ENCODE results near the gene LINC00237. TPM values are rescaled to one million over a fixed set of nuclear protein-coding genes. Genes with fewer than 3 reads are reported as not detected.
A peak's percentile ranks its signal among the peaks of the same experiment; 100 is the strongest.

Gene LINC00237
- polyA plus RNA-seq (2013, experiment 1 of 2; ENCODE audit: insufficient read length): not detected
- not detected for polyA plus RNA-seq (2013, experiment 2 of 2; ENCODE audit: insufficient read length)

- DNase-seq: no peak
These were observed at the start of gene LINC00237 for GRCh38 chr20:21106171-21107017. LINC00237 (minus strand) TSS chr20:21106358.

- no peak for DNase-seq
These were observed 49.1 kb upstream of the LINC00237 start for GRCh38 chr20:21155268-21155667.

- DNase-seq: no peak
These were observed 48.5 kb upstream of the LINC00237 start for GRCh38 chr20:21154692-21155091.

DNA sequence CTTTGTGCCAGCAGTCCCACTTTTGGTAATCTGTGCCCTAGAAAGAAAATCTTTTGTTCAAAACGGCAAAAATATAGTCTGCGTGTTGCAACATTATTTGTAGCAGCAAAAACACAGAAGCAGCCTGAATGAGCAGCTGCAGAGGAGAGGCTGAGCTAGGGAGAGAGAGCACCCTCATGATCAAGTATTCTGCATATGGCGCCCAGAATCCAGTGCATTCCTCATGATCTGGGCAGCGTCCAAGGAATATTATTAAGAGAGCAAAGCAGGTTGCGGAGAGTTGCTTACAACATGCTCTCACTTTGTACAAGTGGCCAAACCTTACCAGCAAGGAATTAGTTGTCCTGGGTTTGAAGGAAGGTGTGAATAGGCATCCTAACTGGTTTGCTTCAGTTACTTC lies 45.6 kb upstream of the LINC00237 start:
- DNase-seq: no peak

DNA sequence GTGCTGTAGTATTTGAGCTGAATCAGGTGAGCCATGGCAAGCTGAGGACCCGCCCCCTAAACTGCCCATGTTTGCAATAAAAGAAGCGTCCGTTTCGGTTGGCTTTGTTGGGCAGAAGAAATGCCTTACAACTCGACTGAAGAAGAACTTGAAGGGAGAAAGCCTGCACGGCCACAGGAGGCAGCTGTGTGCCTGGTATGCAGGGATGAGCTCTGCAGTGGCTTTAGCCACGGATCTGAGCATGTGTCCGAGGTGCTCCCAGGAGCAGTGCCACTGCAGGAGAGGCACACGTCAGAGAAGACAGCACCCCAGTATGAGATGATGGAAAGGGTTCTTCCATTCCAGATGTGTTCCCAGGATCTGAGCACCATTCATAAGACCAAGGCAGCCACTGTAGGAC lies 43.2 kb upstream of the LINC00237 start:
- DNase-seq: no peak

DNA sequence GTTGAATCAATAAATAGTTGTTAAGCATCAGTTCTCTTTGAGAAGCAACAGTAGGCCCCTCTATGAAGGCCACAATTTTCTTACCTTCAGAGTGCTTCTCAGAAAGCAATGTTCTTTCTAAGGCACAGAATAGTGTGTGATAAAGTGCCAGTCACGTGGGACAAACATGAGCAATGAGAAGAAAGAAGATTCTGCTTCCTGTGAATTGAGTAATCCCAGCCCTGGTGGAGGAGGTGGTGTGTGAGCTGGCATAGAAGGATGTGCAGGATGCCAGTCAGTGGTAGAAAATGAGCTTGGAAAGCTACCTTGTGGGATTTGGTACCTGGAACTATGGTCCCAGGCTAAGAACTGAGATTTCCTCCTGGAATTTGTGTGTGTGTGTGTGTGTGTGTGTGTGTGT lies 41.4 kb upstream of the LINC00237 start:
- DNase-seq: no peak

DNA sequence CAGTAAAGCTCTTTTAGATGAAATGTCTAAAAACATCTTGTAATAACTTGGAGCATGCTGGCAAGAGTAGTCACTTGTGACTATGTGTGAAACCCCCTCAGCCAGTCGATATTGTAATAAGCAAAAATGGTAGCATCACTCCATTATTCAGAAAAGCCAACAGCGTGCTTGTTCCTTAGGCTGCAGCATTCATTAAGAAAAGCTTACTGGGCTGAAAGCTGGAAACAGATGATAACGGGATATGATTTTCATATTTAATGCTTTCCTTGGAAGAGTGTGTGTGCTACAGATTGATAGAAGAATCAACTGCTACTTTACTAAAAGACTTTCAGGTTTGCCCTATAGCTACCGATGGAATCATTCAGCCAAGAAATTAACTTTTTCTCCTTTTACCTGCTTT lies 40.1 kb upstream of the LINC00237 start:
- no peak for DNase-seq

- no peak for DNase-seq
These were observed 39.3 kb upstream of the LINC00237 start for GRCh38 chr20:21145424-21145823.

DNA sequence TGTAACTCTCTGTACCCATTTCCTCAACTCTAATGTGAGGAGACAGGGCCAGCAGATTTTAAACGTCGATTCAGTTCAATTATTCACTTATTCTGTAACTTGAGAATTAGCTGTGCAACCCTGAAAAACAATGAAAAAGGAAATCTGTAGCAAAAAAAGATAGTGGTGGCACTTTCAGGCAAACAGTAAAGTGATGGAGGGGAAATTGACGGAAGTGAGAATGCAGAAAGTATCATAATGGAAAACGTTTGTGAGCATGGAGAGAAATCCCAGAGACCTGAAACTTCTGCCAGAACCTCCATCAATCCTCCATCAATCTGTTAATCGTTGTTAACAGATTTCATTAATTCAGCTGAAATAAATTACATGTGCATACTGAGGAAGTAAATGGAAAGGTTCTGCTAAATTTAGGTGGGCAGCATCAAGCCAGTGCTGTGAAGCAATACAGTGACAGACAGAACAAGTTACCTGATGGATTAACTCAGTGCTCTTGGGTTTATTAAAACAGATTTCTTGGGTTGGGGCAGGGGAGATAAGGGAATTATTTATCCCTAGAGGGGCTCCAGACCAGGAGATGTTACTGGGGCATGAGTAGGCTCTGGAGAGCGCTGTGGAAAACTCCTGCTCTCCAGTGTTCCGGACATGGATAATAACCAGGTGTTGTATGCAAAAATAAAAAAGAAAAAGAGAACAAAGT lies 37.2 kb upstream of the LINC00237 start:
- no peak for DNase-seq

DNA sequence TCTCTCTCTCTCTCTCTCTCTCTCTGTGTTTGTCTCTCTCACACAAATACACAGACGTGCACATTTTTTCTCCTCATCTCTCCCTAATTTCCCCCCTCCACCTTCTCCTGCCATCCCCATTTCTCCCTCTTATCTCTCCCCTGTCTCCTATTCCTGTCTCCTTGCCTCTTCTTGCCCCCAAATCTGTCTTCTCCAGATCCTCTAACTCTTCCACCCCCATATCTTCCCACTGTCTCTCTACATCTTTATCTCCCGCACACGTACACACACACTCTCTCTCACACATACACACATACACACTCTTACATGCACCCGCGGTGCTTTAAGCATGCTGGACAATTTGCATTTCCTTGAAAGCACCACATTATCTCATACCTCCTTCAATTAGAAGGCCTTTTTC lies 35.7 kb upstream of the LINC00237 start:
- no peak for DNase-seq

DNA sequence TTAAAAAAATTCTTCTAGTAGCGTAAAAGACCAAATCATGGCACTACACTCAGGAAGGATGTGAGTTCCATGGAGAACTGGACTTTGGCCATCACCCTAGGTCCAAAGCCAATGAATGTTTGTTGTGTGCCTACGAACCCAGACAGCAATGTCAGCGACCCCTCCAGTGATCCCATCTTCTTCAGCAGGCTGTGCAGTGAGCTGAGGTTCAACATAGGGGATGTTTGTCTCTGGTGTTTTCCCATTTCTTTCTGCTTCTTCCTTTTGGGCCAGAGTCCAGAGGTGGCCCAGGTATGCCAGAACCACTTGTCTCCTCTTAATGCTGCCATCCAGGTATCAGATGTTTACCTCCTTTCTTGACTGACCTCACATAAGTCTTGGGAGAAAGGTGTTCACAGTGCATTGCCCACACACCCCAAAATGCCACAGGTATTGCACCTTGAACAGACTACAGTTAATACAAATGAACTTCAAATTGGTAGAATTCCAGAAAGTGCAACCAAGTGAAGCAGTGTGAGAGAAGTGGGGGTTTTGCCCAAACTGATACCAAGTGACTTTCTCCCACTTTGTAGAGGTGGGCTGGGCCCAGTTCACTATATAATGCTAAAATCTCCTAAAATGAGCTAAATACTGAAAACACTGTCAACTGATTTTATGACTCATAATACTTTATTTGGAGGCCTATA lies 33.9 kb upstream of the LINC00237 start:
- DNase-seq: no peak

GRCh38 chr20:21137078-21137477 lies 30.9 kb upstream of the LINC00237 start:
- no peak for DNase-seq

DNA sequence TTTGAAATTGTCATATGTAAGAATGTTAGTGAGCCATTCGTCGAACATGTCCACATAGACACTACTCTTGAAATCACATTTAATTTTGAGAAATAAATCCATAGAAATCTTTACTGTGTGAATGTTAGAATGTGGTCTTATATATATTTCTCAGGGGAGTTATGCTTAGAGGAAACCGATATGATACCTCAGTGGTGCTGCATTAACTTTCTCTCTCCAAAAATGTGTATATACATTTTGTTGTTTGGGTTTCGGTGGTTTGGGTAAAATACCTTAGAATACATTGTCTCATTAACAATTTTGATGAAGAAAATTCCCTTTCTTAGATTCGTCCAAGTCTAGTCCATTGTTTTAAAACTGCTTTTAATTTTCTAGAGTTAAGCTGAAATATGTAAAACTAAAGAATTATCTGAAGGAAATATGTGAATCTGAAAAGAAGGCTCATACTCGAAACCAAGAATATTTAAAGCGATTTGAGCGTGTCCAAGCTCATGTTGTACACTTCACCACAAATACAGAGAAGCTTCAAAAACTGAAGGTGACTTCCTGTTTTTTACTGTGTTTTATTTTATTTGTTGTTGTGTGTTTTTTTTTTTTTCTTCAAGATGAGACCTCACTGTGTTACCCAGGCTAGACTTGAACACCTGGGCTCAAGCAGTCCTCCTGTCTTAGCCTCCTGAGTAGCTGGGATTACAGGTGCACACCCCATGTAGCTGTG lies 30.0 kb upstream of the LINC00237 start:
- DNase-seq: no peak

DNA sequence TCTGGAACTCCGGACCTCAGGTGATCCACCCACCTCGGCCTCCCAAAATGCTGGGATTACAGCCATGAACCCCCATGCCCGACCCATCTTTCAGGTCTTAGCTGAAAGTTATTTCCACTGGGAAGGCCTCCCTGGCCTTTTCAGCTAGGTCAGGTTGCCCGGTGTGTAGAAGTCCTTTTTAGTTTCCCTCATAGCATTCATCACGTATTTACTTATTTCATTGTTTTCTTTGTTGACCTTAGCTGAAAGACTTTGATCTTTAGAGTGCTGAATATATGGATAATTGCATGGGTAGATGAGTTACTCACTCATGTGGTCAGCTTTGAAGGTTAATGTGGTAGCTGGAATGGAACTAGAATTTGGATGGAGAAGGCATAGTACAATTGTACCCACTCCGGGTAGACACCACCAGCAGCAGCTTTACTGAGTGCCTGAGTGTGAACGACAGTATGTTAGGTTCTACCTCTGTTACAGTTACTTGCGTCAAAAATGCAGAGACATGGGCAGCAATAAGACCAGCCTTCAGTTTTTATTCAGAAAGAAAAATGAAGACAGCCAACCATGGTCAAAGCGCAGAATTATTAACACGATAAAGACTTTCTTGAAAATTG lies 28.8 kb upstream of the LINC00237 start:
- no peak for DNase-seq

DNA sequence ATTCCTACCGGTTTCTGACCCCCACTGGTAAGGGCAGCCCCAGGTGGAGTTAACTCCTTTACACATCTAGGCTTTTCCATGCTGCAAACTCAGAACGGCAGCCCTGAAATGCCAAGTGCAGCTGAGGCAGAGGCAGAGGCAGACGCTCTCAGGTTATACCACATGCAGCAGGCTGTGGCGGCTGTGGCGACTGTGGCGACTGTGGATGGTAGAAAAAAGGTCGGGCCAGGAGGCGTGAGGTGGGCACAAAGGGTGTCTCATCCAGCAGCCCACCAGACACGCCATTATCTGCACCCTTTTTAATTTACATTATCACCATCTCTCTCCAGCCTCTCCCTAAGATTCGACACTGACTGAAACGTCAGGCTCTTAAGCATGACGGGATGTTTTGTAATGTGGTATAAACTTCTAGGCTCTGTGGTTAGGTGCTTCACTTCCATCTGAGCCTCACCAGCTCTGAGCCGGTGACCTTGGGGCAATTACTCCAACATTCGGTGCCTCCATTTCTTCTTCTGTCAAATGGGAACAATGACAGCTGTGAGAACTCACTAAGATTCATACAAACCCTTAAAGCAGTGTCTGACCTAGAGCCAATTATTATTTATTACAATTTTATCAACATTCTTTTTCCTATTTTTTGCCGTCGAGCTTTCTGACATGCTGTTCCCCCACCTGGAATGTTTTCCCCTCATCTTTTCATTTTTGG lies 27.9 kb upstream of the LINC00237 start:
- no peak for DNase-seq

- DNase-seq: no peak
These were observed 27.2 kb upstream of the LINC00237 start for GRCh38 chr20:21133404-21133803.

GRCh38 chr20:21129861-21130260 lies 23.7 kb upstream of the LINC00237 start:
- DNase-seq: no peak

DNA sequence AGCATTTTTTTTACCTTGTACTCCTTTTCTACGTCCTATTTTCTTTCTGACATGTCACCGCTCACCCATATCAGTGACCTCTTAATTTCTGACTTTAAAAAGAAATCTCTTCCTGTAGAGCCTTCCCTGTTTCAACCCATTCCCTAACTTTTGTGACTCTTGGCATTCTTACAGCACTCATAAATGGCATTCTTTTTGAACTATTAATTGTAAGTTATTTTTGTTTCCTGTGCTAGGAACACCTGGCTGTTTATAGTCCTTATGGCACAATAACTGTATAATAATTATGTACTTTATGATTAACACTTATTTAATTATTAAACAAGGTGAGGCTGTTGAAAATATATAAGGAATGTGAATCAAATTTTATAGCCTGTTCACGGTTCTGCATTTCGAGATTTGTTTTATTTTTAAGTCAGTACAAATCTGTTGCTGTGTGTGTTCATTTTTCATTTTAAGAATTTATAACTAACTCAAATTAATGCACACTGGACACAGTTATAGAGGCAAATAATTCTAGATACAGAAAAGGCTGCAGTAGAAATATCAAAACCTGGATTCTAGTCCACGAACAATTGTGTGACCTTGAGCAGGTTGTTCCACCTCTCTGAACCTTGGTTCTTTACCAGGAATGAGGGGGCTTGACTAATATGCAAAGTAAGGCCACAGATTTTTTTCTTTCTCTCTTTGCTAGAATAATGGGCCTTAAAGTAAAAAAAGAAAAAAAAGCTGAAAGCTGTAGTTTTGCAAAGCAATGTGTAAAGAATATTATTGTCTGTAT lies 21.2 kb upstream of the LINC00237 start:
- DNase-seq: no peak

DNA sequence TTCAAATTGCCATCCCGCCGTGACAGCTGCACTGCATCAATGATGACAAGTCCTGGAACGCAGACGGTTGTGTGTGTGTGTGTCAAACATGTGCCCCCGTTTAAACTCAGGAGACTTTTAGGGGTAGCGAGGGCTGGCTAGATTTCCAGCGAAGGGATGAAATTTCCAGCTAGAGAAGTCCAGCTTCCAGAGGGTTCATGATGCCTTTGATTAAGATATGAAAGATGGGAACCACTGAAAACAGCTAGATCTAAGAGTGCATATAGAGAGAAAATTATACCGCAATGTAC lies 20.4 kb upstream of the LINC00237 start:
- DNase-seq: no peak

DNA sequence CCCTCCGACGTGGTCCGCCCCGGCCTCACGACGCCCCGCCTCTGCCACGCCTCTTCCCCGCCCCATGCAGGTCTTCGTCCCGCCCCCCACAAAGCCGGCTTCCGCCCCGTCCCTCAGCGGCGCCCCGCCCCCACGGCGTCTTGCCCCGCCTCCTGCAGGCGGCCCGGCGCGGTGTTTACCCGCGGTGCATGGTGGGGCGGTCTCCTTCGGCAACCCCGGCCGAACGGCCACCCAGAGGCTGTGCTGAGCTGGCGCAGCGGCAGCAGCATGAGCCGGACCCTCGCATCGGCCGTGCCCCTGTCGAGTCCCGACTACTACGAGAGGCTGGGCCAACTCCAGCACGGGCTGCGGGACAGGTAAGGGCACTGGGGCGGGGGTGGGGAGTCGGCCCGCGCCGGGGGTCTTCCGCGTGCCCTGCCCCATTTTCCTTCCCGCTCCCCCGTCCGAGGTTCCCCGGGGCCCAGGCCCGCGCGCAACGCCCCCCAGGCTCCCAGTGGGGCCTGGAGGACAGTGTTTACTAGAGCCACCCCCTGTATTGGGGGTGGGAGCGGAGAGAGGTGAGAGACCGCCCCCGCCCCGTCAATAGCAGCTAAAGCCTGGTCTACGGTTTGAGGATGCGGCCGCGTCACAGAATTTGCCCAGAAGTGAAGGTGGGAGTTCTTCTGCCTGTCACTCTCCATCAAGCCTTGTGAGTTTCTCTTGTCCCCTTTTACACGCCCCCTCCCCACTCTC lies 19.9 kb upstream of the LINC00237 start, which contains the start of gene KIZ:
Gene KIZ, plus strand, starts transcription at position 234 of the 732 bp plus-strand sequence. Its CDS starts 34 bp downstream, at position 268.
- DNase-seq: peak; percentile 92
